HepG2 (cell line): ENCODE results near the gene AADACL4. TPM values are rescaled to one million over a fixed set of nuclear protein-coding genes. Genes with fewer than 3 reads are reported as not detected.
A peak's percentile ranks its signal among the peaks of the same experiment; 100 is the strongest.

Experiments used
- ATAC-seq: fragments of 200-7000 bp; cut with Tn5 transposase; 3 replicates; pipeline ENCODE4 v1.9.1; 2020; ENCODE audit warnings: mild to moderate bottlenecking, moderate library complexity
- BruUV-seq: library from RNA; stranded (reverse); fragments of 400-500 nt; replicated peaks from 2 replicates; lab custom pipeline; 2021; lab: Mats Ljungman, UMichigan
- CTCF ChIA-PET: fragments of 300-600 bp; formaldehyde crosslinking; extraction: SDS; loops from one replicate; lab custom pipeline; 2021; ENCODE audit warnings: low total read pairs, inconsistent platforms, low intra/inter-chr PET ratio; lab: Yijun Ruan, JAX
- POLR2A ChIA-PET: fragments of 350-600 bp; sonication (Branson Sonifier 250); formaldehyde crosslinking; loops from one replicate; lab custom pipeline; 2020; ENCODE audit warnings: antibody characterized with exemption, inconsistent platforms; lab: Yijun Ruan, JAX
- DNase-seq: peaks from one replicate; pipeline ENCODE4 v3.0.0-alpha.2; 2015; ENCODE audit warnings: low spot score
- FAIRE-seq: peaks from 3 replicates; lab custom pipeline; 2011; peaks lifted over from hg19 to GRCh38; lab: Jason Lieb, UNC
- H2AFZ ChIP-seq: one replicate; pipeline ENCODE4 v1.6.1; 2011; ENCODE audit warnings: low read length, inconsistent platforms
- H3K27ac ChIP-seq: fragments of 300-600 bp; 3 replicates; pipeline ENCODE4 v1.8.0; 2011; ENCODE audit warnings: mixed run types, mild to moderate bottlenecking, mixed read lengths, low read length, inconsistent platforms; ENCODE audit not compliant: insufficient read depth; ENCODE audit errors: extremely low read length
- H3K27me3 ChIP-seq, 2 experiments: fragments of 200-600 bp in 1 of 2; 2 replicates in 1 of 2; 3 replicates in 1 of 2; pipeline versions ENCODE4 v1.6.0 to v1.8.0; 2011; ENCODE audit warnings: low read length in 2 of 2, mild to moderate bottlenecking in 2 of 2, moderate library complexity in 2 of 2, inconsistent platforms in 1 of 2; ENCODE audit not compliant: insufficient read depth in 2 of 2, control insufficient read depth in 1 of 2
- H3K36me3 ChIP-seq, 2 experiments: fragments of 200-600 bp in 1 of 2; replicated peaks in 1 of 2; 2 replicates in 1 of 2; 3 replicates in 1 of 2; pipeline versions ENCODE4 v1.5.1 to v1.8.0; 2011; ENCODE audit warnings: low read length in 2 of 2, inconsistent platforms in 1 of 2; ENCODE audit not compliant: insufficient read depth in 2 of 2, control insufficient read depth in 1 of 2
- H3K4me1 ChIP-seq: 2 replicates; pipeline ENCODE4 v1.5.1; 2012; ENCODE audit warnings: low read length, inconsistent platforms; ENCODE audit not compliant: insufficient read depth
- H3K4me2 ChIP-seq: 2 replicates; pipeline ENCODE4 v1.6.0; 2011; ENCODE audit warnings: low read depth, low read length, inconsistent platforms
- H3K4me3 ChIP-seq, 3 experiments: fragments of 200-600 bp in 1 of 3; sonication (generic), shearing (Covaris generic) in 1 of 3; replicated peaks in 1 of 3; 2 replicates each; pipeline ENCODE4 v1.5.1; 2011 to 2016; ENCODE audit warnings: low read length in 3 of 3, inconsistent platforms in 2 of 3, low read depth in 2 of 3, mild to moderate bottlenecking in 2 of 3, control low read depth in 1 of 3, mixed read lengths in 1 of 3; ENCODE audit not compliant: insufficient read depth in 1 of 3
- H3K79me2 ChIP-seq: one replicate; pipeline ENCODE4 v1.6.1; 2011; ENCODE audit warnings: low read length, inconsistent platforms; ENCODE audit not compliant: insufficient read depth
- H3K9ac ChIP-seq: 2 replicates; pipeline ENCODE4 v1.6.0; 2011; ENCODE audit warnings: mild to moderate bottlenecking, low read depth, low read length, inconsistent platforms; ENCODE audit not compliant: insufficient read depth
- H3K9me3 ChIP-seq: 2 replicates; pipeline ENCODE4 v1.5.1; 2012; ENCODE audit warnings: mild to moderate bottlenecking, low read length
- H4K20me1 ChIP-seq: 2 replicates; pipeline ENCODE4 v1.6.0; 2011; ENCODE audit warnings: inconsistent platforms, mild to moderate bottlenecking, low read length, moderate library complexity; ENCODE audit not compliant: insufficient read depth
- DNMT3B ChIP-seq: conservative IDR thresholded peaks from 2 replicates; pipeline ENCODE4 v1.6.1; 2016; ENCODE audit warnings: missing biosample characterization, control low read depth
- PAF1 ChIP-seq: IDR thresholded peaks from 2 replicates; pipeline ENCODE4 v1.6.1; 2016; ENCODE audit warnings: missing genetic modification reagents, missing compliant biosample characterization
- POLR2G ChIP-seq: fragments of 200-400 bp; formaldehyde crosslinking; IDR thresholded peaks from 2 replicates; pipeline ENCODE4 v1.6.1; 2018; ENCODE audit warnings: mild to moderate bottlenecking, low read depth, low read length, moderate library complexity
- RBFOX2 ChIP-seq: fragments of 200-400 bp; formaldehyde crosslinking; IDR thresholded peaks from 2 replicates; pipeline ENCODE4 v1.6.1; 2017; ENCODE audit warnings: low read depth, mild to moderate bottlenecking, low read length
- TOE1 ChIP-seq: sonication (generic); formaldehyde crosslinking; IDR thresholded peaks from 2 replicates; pipeline ENCODE4 v1.4.0; 2020; ENCODE audit warnings: mild to moderate bottlenecking, missing genetic modification reagents
- XRCC5 ChIP-seq: fragments of 200-400 bp; formaldehyde crosslinking; optimal IDR thresholded peaks from 2 replicates; pipeline ENCODE3; 2017; ENCODE audit warnings: mild to moderate bottlenecking, low read length
- ZNF12 ChIP-seq: sonication (generic); formaldehyde crosslinking; IDR thresholded peaks from 2 replicates; pipeline ENCODE4 v1.5.0; 2020; ENCODE audit warnings: missing genetic modification reagents
- WGBS: methylation state at CpG from one replicate; pipeline ENCODE4 v1.1.6; 2017; ENCODE audit warnings: low lambda C conversion rate; 5-methylcytosine and 5-hydroxymethylcytosine counted together
- in situ Hi-C: cut with HindIII; loops from 2 replicates; pipeline ENCODE4 v1.10.0; 2017; ENCODE audit warnings: low pct_unique_long_range_greater_than_20kb; ENCODE audit not compliant: extremely low pct_ligation_motif_present
- intact Hi-C: fragments of 100-400 bp; cut with micrococcal nuclease; formaldehyde crosslinking; loops from one replicate; pipeline ENCODE4 v1.10.0; 2022; ENCODE audit not compliant: unreplicated experiment
- polyA plus RNA-seq, 8 experiments: library from polyadenylated mRNA; depleted of rRNA in 3 of 8; stranded (reverse) in 7 of 8; unstranded in 1 of 8; fragments of >200 nt; fragmentation: Illumina TruSeq in 4 of 8; extraction: Trizol in 4 of 8; gene quantifications; 2 replicates each; pipeline versions ENCODE4 v1.2.1 to v1.2.3, GENCODE V29; 2011 to 2016; ENCODE audit warnings: low read depth in 4 of 8, missing spikeins in 1 of 8, mixed read lengths in 1 of 8; ENCODE audit not compliant: insufficient read depth in 1 of 8
- total RNA-seq, 5 experiments: library from RNA; depleted of rRNA; stranded (reverse); fragments of >200 nt; fragmentation: Illumina TruSeq; extraction: Trizol; gene quantifications; 2 replicates each; pipeline ENCODE4 v1.2.3, GENCODE V29; 2016; ENCODE audit warnings: low read depth in 1 of 5

The AADACL4 gene
- total and polyA plus RNA-seq, 2 of the 13 experiments (the other 11 are each of a cell fraction or from before 2014, with no cell fraction given) = not detected

GRCh38 chr1:12610941-12611340 lies 32.9 kb upstream of the AADACL4 start:
- DNase-seq (no peak), ATAC-seq (no peak), FAIRE-seq (no peak)
- H3K27ac ChIP-seq = peak overlapping the region; percentile 12
- peaks cover 63% of the 10 kb centered on the region for H4K20me1 ChIP-seq
- intact Hi-C loops = no loop called here
- peaks cover 88% of the 10 kb centered on the region for H3K4me1 ChIP-seq
- H2AFZ ChIP-seq = no peak overlapping the region
- H3K9ac ChIP-seq = no peak overlapping the region
- BruUV-seq = no TSS peak
- H3K4me2 ChIP-seq = no peak overlapping the region
- no peaks in the 10 kb centered on the region; a peak in 1 of 5 replicates for H3K27me3 ChIP-seq
- ChIA-PET CTCF (no interaction called here), POLR2A (interaction anchor here (1.0 to 1.2 kb wide), 3 partner anchors 9 to 83 kb away, joined by 3 read pairs; no protein-coding TSS in a partner anchor)
- in situ Hi-C loops = no loop called here
- no peak overlapping the region for H3K4me3 ChIP-seq
- 99% methylated on average over 7 of the region's 7 CpGs for WGBS
- no peak for TF ChIP-seq TOE1
- TF ChIP-seq ZNF12 = peak; percentile 71; the same call in 1 of the 2 replicates
- 0 out of 2 replicates have a peak, but pooled peaks have one; percentile 46 for TF ChIP-seq PAF1 (CRISPR knock-in tag)
- H3K9me3 ChIP-seq = no peaks in the 10 kb centered on the region
- H3K36me3 ChIP-seq = peaks cover 11 to 46% of the 10 kb centered on the region in 2 experiments
- peaks cover 76% of the 10 kb centered on the region for H3K79me2 ChIP-seq

- POLR2A ChIA-PET = interaction anchor here (1.2 to 10.1 kb wide), 3 partner anchors 11 to 230 kb away, joined by 4 to 357 read pairs (median 188); no protein-coding TSS in a partner anchor
- peak; percentile 77; the same call in 1 of the 2 replicates for TF ChIP-seq RBFOX2
- TF ChIP-seq DNMT3B (CRISPR knock-in tag) = no peak
- TF ChIP-seq POLR2G = peak; percentile 59
- TF ChIP-seq XRCC5 = no peak
- CTCF ChIA-PET = no interaction called here
- peaks cover 70% of the 10 kb centered on the region for H3K4me1 ChIP-seq
- ATAC-seq (no peak), FAIRE-seq (no peak), DNase-seq (no peak)
- intact Hi-C loops (no loop called here), in situ Hi-C loops (no loop called here)
- H3K9me3 ChIP-seq = no peaks in the 10 kb centered on the region
- BruUV-seq = no TSS peak
- 90% methylated on average over 4 of the region's 4 CpGs for WGBS
- H3K27ac ChIP-seq = no peak overlapping the region
- H4K20me1 ChIP-seq = peaks cover 49% of the 10 kb centered on the region
- H3K36me3 ChIP-seq = peaks cover 11 to 37% of the 10 kb centered on the region in 2 experiments
- no peak overlapping the region for H2AFZ ChIP-seq
- no peaks in the 10 kb centered on the region; a peak in 1 of 5 replicates for H3K27me3 ChIP-seq
- no peak overlapping the region for H3K9ac ChIP-seq
- peak overlapping the region; percentile 87 for H3K4me2 ChIP-seq
- peaks cover 82% of the 10 kb centered on the region for H3K79me2 ChIP-seq
- peak overlapping the region in 1 of 3 experiments; percentile 97; a peak in 1 of 6 replicates for H3K4me3 ChIP-seq
These were observed 30.7 kb upstream of the AADACL4 start for GRCh38 chr1:12613180-12613579.
